HG03045 (cell line): ENCODE measurements around the gene PSMD1.
A peak's percentile ranks its signal among the peaks of the same experiment; 100 is the strongest.
"Not testable (repeated sequence)": the region's sequence is repeated elsewhere in the genome, so short reads cannot be mapped to it uniquely, and the experiment has no call there.

Source experiments
- ATAC-seq: cut with Tn5 transposase; IDR thresholded peaks from one replicate; pipeline ENCODE4 v1.9.1; 2021; ENCODE audit warnings: mild to moderate bottlenecking, moderate library complexity; ENCODE audit not compliant: unreplicated experiment

Gene PSMD1

GRCh38 chr2:231052494-231053451 is 3.9 kb upstream of the PSMD1 start:
- peak; percentile 56 for ATAC-seq

DNA sequence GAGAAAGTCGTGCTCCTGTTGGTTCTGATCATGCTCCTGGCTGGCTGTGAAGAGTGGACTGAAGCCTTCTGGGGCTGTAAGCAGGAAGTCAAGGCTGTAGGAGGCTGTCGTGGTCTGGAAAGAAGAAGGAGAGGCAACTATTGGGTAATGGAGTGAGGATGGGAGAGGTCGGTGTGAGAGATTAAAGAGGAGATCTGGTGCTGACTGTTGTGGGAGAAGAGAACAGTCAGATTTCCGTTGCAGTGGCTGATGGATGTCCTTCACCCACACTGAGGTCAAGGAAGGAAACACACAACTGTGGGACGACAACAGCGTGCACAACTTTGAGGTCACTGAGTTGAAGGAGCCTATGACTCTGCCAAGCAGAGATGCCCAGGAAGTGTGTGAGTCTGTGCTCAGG is 2.8 kb upstream of the PSMD1 start:
- ATAC-seq = no peak

- ATAC-seq = no peak
Observed at GRCh38 chr2:231057590-231057989, 923 bp downstream of the PSMD1 start.

GRCh38 chr2:231058761-231059550 is 2.3 kb downstream of the PSMD1 start:
- no peak for ATAC-seq

- no peak for ATAC-seq
Observed at GRCh38 chr2:231059756-231060155, 3.1 kb downstream of the PSMD1 start.

DNA sequence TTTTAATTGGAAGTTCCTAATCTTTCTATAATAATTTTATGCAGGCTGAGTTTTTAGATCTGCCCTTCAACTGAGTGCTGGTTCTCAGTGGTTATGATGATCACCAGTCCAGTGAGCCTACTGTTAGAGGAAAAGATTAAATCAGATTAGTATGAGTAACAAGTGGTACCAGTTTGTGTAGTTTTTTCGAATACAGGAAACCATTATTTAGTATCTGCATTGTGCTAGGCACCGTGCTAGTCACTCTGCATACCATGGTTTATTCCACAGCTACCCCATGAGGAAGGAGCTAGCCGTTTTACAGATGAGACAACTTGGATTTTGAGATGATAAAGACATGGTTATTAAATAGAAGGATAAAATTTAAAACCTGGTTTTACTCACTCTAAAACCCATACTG is 6.1 kb downstream of the PSMD1 start:
- ATAC-seq = no peak

GRCh38 chr2:231063347-231063746 is 6.7 kb downstream of the PSMD1 start:
- ATAC-seq = no peak

- no peak for ATAC-seq
Observed at GRCh38 chr2:231065966-231066365, 9.3 kb downstream of the PSMD1 start.

DNA sequence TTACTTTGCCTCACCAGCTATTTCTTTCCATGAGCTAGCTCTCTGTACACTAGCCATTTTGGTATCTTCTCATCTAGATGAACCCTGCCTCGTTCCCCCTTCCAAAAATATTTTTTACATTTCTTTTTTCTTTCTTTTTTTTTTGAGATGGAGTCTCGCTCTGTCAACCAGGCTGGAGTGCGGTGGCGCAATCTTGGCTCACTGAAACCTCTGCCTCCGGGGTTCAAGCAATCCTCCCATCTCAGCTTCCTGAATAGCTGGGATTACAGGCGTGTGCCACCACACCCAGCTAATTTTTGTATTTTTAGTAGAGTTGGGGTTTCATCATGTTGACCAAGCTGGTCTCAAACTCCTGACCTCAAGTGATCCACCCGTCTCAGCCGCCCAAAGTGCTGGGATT is 10.9 kb downstream of the PSMD1 start:
- ATAC-seq = not testable (repeated sequence)

GRCh38 chr2:231068525-231069222 is 12.0 kb downstream of the PSMD1 start:
- no peak for ATAC-seq

DNA sequence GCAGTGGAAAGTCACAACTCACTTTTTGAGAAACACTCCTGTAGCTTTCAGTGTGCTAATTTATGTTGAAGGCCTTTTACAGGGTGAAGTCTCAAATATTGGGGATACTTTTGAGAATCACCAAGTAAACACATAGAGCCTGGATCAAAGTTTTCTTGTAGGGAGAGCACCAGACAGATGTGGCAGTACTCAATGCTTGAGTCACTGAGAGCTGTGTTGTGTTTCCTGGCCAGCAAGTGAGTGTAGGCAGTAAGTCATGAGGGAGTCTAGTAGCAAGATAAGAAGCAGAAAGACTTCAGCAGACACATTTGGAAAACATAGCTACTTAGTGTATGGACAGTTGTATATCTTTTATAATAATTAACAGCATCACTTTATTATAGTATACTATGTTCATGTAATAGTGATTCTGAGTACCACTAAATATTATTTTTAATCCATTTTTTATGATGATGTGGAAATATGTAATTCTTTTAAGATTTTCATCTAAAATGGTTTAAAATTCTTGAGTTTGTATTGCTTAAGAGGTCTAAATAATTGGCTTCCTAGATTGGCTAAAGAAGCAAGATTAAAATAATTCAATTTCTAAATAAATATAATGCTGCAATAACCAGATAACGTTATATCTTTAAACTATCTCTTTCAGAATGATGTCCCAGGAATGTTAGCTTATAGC is 12.8 kb downstream of the PSMD1 start:
- ATAC-seq = no peak

- ATAC-seq = no peak
Observed at GRCh38 chr2:231084565-231084964, 27.9 kb downstream of the PSMD1 start.

DNA sequence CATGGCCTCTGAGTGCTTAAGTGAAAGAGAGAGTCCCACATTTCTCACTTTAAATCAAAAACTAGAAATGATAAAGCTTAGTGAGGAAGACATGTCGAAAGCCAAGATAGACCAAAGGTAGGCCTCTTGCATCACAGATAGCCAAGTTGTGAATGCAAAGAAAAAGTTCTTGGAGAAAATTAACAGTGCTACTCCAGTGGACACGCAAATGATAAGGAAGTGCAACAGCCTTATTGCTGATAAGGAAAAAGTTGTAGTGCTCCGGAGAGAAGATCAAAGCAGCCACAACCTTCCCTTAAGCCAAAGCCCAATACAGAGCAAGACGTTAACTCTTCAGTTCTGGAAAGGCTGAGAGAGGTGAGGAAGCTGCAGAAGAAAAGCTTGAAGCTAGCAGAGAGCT is 32.1 kb downstream of the PSMD1 start:
- no peak for ATAC-seq

DNA sequence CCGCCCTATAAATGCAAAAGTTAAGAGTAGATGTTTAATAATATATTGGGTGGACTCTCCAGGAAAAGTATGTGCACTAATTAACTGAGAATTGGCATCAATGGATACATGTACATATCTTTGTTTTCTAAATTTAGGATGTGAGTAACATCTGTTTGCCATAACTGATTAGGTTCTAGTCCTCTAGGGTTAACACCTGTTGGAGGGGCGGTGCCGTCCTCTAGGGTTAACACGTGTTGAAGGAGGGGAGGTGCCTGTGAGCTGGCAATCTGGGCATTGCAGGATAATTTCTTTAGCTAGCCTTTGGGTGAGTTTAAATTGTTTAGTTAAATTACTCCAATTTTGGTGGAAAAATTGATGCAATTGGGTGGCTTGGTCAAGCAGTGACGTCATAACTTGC is 37.3 kb downstream of the PSMD1 start:
- no peak for ATAC-seq

DNA sequence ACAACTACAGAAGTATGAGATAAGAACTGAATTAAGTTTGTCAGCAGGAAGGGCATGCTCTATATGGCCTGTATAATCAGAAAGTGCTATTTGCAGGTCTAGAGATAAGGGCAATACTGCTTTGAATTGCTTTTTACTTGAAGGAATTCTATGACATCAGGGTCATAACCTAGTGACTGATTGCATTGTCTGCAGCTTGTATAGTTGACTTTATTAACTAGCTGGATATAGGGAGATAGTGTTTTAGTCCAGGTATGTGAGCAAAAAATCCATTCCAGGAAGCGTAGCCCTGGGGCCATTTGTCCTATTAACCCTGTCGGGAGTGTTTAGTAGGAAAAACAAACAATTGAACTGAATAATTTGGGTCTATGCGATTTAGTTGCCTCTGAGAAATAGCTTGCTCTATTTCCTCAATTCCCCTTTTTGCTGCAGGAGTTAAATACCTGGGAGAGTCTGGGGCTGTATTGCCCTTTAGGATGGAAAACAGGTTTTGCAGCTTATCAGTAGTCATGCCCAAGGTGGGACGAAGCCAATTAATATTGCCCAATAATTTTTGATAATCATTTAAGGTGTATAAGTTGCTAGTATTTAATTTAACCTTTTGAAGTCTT is 38.2 kb downstream of the PSMD1 start:
- ATAC-seq = no peak

DNA sequence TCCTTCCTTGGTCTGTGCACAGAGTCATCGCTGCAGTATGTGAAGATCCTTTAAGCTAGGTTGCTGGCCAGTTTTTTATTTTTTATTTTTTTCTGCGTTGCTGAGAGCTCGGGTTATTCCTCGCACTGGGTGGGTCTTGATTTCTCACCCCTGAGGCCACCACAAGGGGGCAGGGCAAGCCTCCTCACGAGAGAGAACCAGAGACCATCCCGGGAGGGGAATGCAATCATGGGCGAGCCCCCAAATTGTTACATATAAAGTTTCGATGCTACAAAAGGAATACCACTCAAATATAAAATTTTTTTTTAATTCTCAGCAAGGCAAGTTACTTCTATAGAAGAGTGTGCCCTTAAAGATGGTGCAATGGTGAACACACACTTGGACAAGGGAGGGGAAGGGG is 43.3 kb downstream of the PSMD1 start:
- ATAC-seq = no peak

GRCh38 chr2:231100321-231100720 is 43.7 kb downstream of the PSMD1 start:
- ATAC-seq = not testable (repeated sequence)

DNA sequence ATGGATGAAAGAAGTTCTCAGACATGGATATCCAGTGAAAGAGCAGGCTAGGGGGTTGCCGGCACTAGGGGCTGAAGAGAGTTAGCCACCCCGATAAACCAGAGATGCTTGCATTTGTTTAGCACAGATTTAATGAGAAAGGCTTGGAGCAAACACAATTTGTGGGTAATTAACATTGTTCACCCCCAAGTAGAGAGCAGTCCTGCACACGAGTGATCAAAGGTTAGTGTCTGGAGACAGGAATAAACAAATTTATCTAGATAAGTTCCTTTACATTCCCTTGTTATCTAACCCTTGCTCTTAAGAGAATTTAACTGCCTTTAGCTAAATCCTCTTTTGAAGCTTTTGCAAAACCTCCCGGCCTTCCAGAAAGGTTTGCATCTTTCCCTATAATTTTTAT is 44.3 kb downstream of the PSMD1 start:
- no peak for ATAC-seq

GRCh38 chr2:231102772-231103171 is 46.1 kb downstream of the PSMD1 start:
- ATAC-seq = no peak

DNA sequence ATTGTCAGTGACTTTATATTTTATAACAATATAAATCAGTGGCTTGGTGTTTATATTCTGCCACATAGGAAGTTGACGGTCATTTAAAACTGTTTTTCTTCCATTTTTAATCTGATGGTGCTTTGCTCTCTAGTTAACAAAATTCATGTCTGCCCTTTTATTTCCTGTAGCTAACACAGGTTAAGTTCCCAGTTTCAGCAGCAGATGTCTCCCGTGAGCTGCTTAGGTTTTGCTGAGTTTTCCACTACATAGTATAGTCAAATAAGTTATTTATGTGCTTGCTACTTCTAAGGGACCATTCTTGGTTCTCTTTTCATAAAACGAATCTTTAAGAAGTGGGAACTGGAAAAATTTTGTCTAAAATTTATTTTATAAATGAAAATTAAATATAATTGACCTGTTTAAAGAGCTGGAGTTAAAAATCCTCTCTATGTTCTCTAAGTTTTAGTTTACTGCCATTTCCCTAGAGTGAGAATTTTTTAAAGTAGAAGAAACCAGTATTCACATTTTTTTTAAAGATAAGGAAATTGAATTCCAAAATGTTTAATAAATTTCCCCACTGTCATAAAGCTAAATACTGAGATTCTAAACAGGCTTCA is 47.5 kb downstream of the PSMD1 start:
- peak; percentile 53 for ATAC-seq
